ENCODE data around the gene TBC1D8B.

The TBC1D8B gene

DNA sequence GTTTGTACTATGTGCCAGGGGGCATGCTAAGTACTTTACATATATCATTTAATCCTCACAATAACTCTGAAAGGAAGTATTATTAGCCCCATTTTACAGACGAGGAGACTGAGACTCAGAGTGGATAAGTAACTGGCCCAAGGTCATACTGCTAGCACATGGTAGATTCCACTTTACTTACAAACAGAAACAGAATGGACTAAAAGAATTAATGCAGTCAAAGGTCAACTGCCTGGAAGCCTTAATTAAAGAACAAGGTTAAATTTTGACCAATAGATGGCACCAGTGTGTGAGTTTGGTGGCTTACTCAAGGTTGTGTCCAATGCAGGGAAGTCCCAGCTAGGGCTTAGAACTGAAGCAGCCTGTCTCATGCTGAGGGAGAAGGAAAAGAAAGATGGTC, 96.0 kb downstream of the TBC1D8B start:
- DNase-seq = no peak

DNA sequence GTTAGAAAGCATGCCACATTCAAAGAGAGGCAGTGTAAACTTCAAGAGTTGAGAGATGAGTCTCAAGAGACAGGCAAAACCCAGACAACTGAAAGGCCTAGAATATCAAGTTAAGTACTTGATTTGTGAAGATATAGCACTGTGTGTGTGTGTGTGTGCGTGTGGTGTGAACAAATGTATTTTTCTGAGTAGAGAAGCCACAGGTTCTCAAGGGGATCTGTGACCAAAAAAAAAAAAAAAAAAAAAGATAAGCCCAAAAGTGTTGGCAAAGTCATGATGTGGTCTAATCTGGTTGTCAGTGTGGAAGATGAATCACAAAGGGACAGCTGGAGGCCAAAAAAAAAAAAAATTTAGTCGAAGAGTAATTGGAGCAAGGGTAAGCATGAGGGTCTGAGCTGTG, 96.8 kb downstream of the TBC1D8B start:
- no peak for DNase-seq

DNA sequence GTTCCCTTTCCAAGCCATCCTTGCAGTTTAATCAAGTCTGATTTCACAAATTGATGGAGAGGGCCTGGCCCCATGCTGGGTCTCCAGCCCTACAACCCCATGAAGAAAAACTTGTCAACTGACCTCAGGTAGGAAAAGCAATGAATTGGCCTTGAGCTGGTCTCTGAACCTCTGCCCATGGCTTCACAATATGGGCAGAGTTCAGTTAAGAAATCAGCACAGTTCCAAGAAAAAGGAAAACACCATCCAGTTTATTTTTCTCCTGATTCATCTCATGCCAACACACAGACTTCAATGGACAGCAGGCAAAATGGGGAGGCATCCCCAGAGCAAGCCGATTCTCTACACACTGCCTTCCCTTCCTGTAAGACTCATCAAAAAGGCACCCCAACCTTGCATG, 97.4 kb downstream of the TBC1D8B start:
- DNase-seq = no peak

DNA sequence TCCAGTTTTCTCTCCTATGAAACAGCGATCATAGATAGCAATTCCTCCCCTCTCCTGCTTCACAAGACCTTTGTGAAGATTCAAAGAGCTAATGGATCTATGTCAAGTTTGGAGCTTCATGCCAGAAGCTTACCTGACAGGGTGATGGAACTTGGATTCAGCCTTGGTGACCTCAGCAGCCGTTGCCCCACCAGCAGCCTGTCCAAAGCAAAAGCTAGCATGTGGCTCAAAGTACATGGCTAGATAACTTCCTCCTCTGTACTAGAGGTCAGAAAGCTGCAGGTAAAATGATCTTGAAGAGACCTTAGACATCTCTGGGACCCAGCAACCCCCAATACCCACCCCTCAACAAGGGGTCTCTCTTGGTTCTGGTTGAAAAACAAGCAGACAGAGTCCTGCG, 98.9 kb downstream of the TBC1D8B start:
- DNase-seq = no peak

DNA sequence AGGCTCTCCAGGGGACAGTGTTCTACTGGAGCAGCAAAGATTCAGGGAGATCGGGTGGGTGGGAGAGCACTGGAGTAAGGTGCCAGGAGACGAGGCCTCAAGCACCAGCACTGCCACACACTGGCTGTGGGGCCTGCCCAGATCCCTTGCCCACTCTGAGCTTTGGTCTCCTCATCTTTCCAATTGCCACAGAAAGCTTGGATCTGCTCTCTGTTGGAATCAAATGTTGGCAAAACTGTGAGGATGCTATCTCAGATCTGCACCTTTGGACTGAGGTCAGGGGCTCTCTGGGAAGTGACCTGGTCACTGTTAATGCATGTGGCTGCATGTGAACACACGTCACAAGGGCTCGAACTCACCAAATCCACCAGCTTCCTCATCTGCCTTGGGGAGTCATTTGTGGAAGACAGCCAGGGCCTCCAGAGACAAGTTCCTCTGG, 99.3 kb downstream of the TBC1D8B start:
- no peak for DNase-seq

- DNase-seq = no peak
These were observed 100.2 kb downstream of the TBC1D8B start for GRCh38 chrX:106902684-106903083.

GRCh38 chrX:106903291-106903824, 100.9 kb downstream of the TBC1D8B start, which contains the start of gene RIPPLY1:
RIPPLY1 (minus strand) TSS chrX:106903341; CDS start chrX:106903287, 54 bp downstream.
- no peak for DNase-seq

- no peak for DNase-seq
These were observed 101.5 kb downstream of the TBC1D8B start for GRCh38 chrX:106903856-106904528.

DNA sequence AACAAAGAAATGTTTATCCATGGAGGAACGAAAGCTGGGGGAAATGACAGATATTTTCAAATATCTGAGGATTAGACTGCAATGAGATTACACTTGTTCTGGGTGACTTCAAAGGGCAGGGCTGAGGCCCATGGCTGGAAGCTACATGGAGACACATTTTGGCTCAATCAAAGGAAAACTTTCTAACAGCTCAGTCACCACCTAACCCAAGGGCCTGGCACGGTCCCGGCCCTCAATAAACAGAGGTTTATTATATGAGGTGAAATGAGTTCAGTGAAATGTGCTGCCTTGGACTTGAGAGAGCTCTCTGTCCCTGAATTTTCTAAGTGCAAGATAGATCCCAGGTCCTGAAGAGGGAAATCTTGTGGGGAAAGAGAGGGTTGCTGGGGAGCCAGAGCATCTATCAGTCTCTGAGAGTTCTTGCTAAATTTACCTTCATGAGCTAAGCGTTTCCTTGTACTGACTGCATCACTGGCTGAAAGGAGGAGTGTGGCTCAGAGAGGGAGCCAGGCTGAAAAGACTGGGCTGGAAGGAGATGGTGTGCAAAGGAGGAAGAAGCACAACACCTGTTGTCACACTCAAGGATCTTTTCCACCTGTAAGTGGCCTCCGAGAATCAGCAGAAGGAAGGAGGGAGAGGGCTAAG, 102.7 kb downstream of the TBC1D8B start:
- DNase-seq = no peak

DNA sequence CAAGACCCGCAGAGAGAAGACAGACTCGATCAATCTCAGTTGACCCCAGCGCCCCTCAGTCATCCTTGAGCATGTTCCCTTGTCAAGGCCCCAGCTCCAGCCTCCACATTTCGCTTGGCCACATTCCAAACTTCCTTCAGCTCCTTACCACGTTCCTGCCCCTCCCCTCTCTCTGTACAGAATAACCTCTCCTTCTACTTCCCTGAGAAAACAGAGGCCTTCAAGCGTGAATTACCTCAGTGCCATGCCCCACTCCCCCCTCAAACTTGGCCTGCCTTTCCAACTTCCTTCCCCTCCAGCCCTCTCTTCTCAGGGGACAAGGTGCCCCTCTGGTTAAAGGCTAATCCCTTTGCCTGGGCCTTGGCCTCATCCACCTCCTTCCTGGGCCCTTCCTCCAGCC, 103.9 kb downstream of the TBC1D8B start:
- DNase-seq = no peak

GRCh38 chrX:106912864-106913263, 110.4 kb downstream of the TBC1D8B start:
- no peak for DNase-seq

GRCh38 chrX:106917830-106918500, 115.5 kb downstream of the TBC1D8B start:
- DNase-seq = no peak

GRCh38 chrX:106919932-106920452, 117.5 kb downstream of the TBC1D8B start, which contains the start of gene CLDN2:
CLDN2 (plus strand) TSS chrX:106920402; CDS start chrX:106928229, 7,827 bp downstream.
- no peak for DNase-seq

DNA sequence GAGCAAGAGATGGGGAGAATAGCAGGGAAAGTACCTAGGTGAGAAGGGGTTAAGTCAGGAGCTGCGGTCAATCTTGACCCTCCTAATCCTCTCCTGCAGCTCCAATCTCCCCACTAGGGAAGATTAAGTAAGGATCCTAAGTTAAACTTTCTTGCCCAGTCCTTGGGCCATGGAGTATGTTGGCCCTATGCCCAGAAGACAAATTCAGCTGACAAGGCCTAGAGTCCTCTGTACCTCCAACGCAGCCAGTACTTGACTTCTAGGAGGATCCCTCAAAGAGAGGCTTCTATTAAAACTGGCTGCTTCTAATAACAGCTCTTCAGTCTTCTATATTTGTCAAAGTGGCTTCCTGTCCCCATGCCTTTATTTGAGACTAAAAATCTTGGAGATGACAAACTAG, 119.2 kb downstream of the TBC1D8B start:
- DNase-seq = no peak
